Testis (tissue), 3 donors: Measurements from ENCODE around the gene HSPB8. TPM values are rescaled to one million over a fixed set of nuclear protein-coding genes. Genes with fewer than 3 reads are reported as not detected.
A peak's percentile ranks its signal among the peaks of the same experiment; 100 is the strongest.

Source experiments
- DNase-seq: peaks from one replicate; pipeline ENCODE4 v3.0.0-alpha.2; 2019
- H3K27ac ChIP-seq, 2 donors: fragments of 200-600 bp; sonication (generic); one replicate each; pipeline ENCODE4 v1.5.1; 2019
- H3K27me3 ChIP-seq: fragments of 200-600 bp; sonication (generic); one replicate; pipeline ENCODE4 v1.5.1; 2019
- H3K36me3 ChIP-seq: fragments of 200-600 bp; sonication (generic); one replicate; pipeline ENCODE4 v1.5.1; 2017; ENCODE audit warnings: low read depth; ENCODE audit errors: missing control alignments
- H3K4me1 ChIP-seq: fragments of 200-600 bp; sonication (generic); one replicate; pipeline ENCODE4 v1.5.1; 2019
- H3K4me3 ChIP-seq, 2 donors: fragments of 200-600 bp; sonication (generic); one replicate each; pipeline ENCODE4 v1.5.1; 2017 to 2019
- H3K9me3 ChIP-seq: fragments of 200-600 bp; sonication (generic); one replicate; pipeline ENCODE4 v1.5.1; 2017
- POLR2A ChIP-seq: fragments of 450-650 bp; IDR thresholded peaks from one replicate; pipeline ENCODE4 v1.6.1; 2017; ENCODE audit warnings: antibody characterized with exemption, mild to moderate bottlenecking, moderate library complexity
- WGBS, 2 donors: methylation state at CpG; one replicate each; pipeline ENCODE4 v1.1.5; 2018; 5-methylcytosine and 5-hydroxymethylcytosine counted together
- intact Hi-C: fragments of 100-400 bp; cut with DNase I; formaldehyde crosslinking; loops from one replicate; pipeline ENCODE4 v1.15.1; 2023; ENCODE audit warnings: low total_unique reads
- polyA plus RNA-seq: library from polyadenylated mRNA; stranded (reverse); fragments of 350-450 nt; fragmentation: Illumina TruSeq; extraction: RNeasy Lipid Tissue Mini Kit (QIAGEN cat#74804); gene quantifications from one replicate; pipeline ENCODE4 v1.2.3, GENCODE V29; 2014; ENCODE audit warnings: low read depth, low replicate concordance; ENCODE audit not compliant: insufficient read depth
- total RNA-seq, 2 donors: library from RNA; depleted of rRNA; stranded (reverse); fragments of >200 nt; gene quantifications; one replicate each; pipeline ENCODE4 v1.2.3, GENCODE V29; 2016
- TF ChIP-seq, protein P1 (sequence below), 3 experiments: fragments of 450-650 bp in 2 of 3; fragments of 200-600 bp in 1 of 3; sonication (generic) in 1 of 3; IDR thresholded peaks; one replicate each; pipeline ENCODE4 v1.5.1; 2016 to 2019; ENCODE audit warnings: antibody characterized with exemption in 3 of 3, mild to moderate bottlenecking in 2 of 3, moderate library complexity in 1 of 3

Gene HSPB8
- total and polyA plus RNA-seq, 3 donors from 2014 or later: 29.7 to 45.8 (median 36.2) TPM

GRCh38 chr12:119151445-119152026 lies 27.2 kb upstream of the HSPB8 start:
- Histone ChIP-seq H3K9me3 (no peaks in the 10 kb centered on the region), H3K27me3 (no peaks in the 10 kb centered on the region), H3K36me3 (no peaks in the 10 kb centered on the region), H3K4me3 (no peak overlapping the region), H3K27ac (no peak overlapping the region), H3K4me1 (no peaks in the 10 kb centered on the region)
- DNase-seq: no peak
- TF ChIP-seq, protein P1, sequence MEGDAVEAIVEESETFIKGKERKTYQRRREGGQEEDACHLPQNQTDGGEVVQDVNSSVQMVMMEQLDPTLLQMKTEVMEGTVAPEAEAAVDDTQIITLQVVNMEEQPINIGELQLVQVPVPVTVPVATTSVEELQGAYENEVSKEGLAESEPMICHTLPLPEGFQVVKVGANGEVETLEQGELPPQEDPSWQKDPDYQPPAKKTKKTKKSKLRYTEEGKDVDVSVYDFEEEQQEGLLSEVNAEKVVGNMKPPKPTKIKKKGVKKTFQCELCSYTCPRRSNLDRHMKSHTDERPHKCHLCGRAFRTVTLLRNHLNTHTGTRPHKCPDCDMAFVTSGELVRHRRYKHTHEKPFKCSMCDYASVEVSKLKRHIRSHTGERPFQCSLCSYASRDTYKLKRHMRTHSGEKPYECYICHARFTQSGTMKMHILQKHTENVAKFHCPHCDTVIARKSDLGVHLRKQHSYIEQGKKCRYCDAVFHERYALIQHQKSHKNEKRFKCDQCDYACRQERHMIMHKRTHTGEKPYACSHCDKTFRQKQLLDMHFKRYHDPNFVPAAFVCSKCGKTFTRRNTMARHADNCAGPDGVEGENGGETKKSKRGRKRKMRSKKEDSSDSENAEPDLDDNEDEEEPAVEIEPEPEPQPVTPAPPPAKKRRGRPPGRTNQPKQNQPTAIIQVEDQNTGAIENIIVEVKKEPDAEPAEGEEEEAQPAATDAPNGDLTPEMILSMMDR (IDR thresholded peaks at IDR 0.05): no peak
- no peak for TF ChIP-seq POLR2A
- intact Hi-C loops: no loop called here
- WGBS, 2 donors: 100% methylated on average over 1 of the region's 1 CpG

DNA sequence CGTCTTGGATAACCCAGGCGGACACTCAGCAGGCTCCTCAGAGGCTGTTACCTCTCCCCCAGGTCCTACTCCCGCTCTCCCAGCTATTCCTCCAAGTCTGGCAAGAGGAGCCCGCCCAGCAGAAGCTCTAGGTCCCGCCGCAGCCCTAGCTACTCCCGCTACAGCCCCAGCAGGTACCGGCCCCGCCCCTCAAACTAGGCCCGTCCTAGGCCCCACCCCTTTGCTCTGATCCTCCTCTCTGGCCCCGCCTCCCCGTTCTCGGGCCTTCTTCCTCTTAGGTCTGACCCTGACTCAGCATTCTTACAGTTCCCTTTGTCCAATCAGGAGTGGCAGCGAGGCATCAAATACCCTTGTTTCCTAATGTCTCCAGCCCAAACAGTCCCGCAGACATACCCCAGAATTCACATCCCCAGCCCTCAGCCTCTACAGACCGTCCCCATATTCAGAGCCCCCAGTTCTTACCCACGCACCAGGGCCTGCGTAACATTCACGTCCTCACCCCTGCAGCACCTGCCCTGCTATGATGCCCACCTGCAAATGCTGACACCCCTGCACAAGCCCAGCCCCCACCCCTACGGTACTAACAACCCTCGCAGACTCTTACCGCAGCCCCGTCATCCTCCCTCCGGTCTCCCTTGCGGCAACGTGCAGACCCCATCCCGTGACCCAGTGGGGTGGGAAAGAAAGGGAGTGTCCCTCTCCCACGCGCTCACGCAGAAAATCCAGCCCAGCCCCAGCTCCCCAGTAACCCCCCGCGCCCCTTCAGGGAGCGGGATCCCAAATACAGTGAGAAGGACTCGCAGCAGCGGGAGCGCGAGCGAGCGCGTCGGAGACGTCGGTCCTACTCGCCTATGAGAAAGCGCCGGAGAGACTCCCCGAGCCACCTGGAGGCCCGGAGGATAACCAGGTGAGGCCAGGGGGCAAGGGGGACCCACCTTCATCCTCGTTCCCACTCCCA lies 25.0 kb upstream of the HSPB8 start:
- no peaks in the 10 kb centered on the region for H3K27me3 ChIP-seq
- DNase-seq: peak; percentile 76
- intact Hi-C loops: no loop called here
- no peaks in the 10 kb centered on the region for H3K4me1 ChIP-seq
- H3K9me3 ChIP-seq: no peaks in the 10 kb centered on the region
- TF ChIP-seq POLR2A: no peak
- TF ChIP-seq, protein P1 (IDR thresholded peaks at IDR 0.05): no peak
- H3K27ac ChIP-seq: no peak overlapping the region
- WGBS, 2 donors: 31 to 37% methylated on average over 33 to 49 of the region's 49 CpGs
- H3K4me3 ChIP-seq: peak overlapping the region; percentile 1 to 3
- no peaks in the 10 kb centered on the region for H3K36me3 ChIP-seq

DNA sequence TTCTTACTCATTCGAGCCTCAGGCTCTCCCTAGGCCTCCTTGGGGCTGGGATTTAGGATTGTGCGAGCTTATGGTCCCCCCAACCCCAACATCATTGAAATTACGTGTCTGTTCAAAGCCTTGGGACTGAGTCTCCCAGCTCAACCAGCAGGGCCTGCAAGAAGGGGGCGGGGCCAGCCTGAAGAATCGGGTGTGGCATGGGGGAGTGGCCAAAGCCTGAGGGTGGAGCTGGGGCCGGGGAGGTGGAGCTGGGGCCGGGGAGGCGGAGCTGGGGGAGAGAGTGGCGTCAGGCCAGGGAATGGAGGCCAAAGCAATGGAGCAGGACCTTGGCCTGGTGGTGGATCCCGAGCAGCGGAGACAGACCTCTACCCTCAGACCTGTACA lies 24.3 kb upstream of the HSPB8 start:
- Histone ChIP-seq H3K4me3 (peak overlapping the region; percentile 1 to 3), H3K36me3 (no peaks in the 10 kb centered on the region), H3K9me3 (no peaks in the 10 kb centered on the region), H3K27ac (no peak overlapping the region), H3K27me3 (no peaks in the 10 kb centered on the region), H3K4me1 (no peaks in the 10 kb centered on the region)
- intact Hi-C loops: no loop called here
- no peak for TF ChIP-seq POLR2A
- TF ChIP-seq, protein P1 (IDR thresholded peaks at IDR 0.05): no peak
- peak; percentile 66 for DNase-seq
- 44 to 61% methylated on average over 6 to 11 of the region's 11 CpGs for WGBS, 2 donors

DNA sequence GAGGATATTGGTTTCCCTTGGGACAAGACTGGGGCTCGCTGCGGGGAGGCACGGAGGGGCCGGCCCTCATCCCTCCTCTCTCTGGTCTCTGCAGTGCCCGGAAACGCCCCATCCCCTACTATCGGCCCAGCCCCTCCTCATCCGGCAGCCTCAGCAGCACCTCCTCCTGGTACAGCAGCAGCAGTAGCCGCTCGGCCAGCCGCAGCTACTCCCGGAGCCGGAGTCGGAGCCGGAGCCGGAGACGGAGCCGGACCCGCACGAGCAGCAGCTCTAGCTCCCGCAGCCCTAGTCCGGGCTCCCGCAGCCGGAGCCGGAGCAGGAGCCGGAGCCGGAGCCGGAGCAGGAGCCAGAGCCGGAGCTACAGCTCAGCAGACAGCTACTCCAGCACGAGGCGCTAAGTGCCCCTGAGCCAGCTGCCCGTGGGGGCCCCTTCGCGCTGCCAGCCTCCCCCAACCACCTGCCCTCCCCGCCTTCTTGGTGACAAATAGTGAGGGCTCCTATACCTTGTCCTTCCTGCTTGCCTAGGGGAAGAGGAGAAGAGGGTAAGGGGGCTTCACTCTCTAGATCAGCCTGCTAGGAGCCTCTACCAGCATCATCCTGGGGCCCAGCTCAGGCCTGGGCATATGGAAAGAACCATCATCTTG lies 22.2 kb upstream of the HSPB8 start:
- Histone ChIP-seq H3K27ac (no peak overlapping the region), H3K27me3 (no peaks in the 10 kb centered on the region), H3K9me3 (no peaks in the 10 kb centered on the region), H3K4me1 (no peaks in the 10 kb centered on the region), H3K4me3 (peak overlapping the region in 1 of 2 donors; percentile 18), H3K36me3 (no peaks in the 10 kb centered on the region)
- no peak for TF ChIP-seq POLR2A
- TF ChIP-seq, protein P1 (IDR thresholded peaks at IDR 0.05): no peak
- 50 to 54% methylated on average over 21 to 35 of the region's 35 CpGs for WGBS, 2 donors
- intact Hi-C loops: no loop called here
- DNase-seq: peak; percentile 38
